Right ventricle myocardium inferior (tissue), 1 donor: Measurements from ENCODE around the gene BABAM2. TPM values are rescaled to one million over a fixed set of nuclear protein-coding genes. Genes with fewer than 3 reads are reported as not detected.
A peak's percentile ranks its signal among the peaks of the same experiment; 100 is the strongest.

Experiments
- ATAC-seq: fragments of 200-7000 bp; cut with Tn5 transposase; one replicate; pipeline ENCODE4 v1.9.1; 2020; ENCODE audit warnings: mild to moderate bottlenecking, moderate library complexity
- DNase-seq: peaks from one replicate; pipeline ENCODE4 v3.0.0; 2021; ENCODE audit errors: missing footprints
- intact Hi-C: fragments of 100-400 bp; cut with DNase I; formaldehyde crosslinking; loops from one replicate; pipeline ENCODE4 v1.11.0; 2022
- total RNA-seq: library from RNA; stranded (reverse); fragmentation: NEBNext Ultra II Directional; extraction: Animal tissue kit (Norgen Biotek cat#: 25700); gene quantifications from one replicate; pipeline ENCODE4 v1.2.1, GENCODE V29; 2021
- donor health status: DM: no; HTN: yes; CAD: no; lungs with severe emphysema.

The BABAM2 gene
- total RNA-seq, 1 donor from 2014 or later, result 53.0 TPM

- ATAC-seq, result no peak
- no peak for DNase-seq
- intact Hi-C loops, result no loop called here
These were observed 32.3 kb downstream of the BABAM2 start for GRCh38 chr2:27922842-27923241.

- intact Hi-C loops, result no loop called here
- ATAC-seq, result no peak
- DNase-seq, result no peak
These were observed 35.4 kb downstream of the BABAM2 start for GRCh38 chr2:27925766-27926472.

DNA sequence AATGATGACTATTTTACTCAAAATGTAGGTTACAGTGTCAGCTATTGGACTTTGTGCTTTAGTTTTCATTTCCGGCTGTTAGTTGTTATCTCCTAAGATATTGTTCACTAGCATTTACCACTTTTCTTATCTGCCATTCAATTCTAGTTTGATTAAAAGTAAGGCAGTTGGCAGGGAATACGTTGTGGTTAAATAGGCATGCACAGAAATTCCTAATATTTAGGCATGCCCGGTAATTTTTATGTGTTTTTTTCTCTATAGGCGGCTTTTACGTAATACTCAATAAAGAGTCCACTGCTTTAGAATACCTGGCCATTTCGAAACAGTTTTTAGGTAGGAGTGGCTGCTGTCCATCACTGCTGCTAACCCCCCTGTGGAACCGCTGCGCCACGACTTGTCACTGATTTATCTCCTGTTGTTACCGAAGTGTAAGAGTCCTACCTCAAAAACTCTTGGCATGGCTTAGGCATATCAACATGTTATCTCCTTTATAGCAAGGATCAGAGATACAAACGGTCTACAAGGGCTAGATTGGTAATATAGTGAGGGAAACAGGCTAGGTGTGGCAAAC is 39.5 kb downstream of the BABAM2 start:
- ATAC-seq (no peak), DNase-seq (no peak)
- intact Hi-C loops, result no loop called here

GRCh38 chr2:27931361-27931950 is 40.9 kb downstream of the BABAM2 start:
- no peak for ATAC-seq

GRCh38 chr2:27932396-27932795 is 41.9 kb downstream of the BABAM2 start:
- ATAC-seq (no peak), DNase-seq (no peak)
- intact Hi-C loops, result no loop called here

More at GRCh38 chr2:27931361-27931950, 40.9 kb downstream of the BABAM2 start:
- intact Hi-C loops, result no loop called here
- DNase-seq, result no peak

- no peak for DNase-seq
- no peak for ATAC-seq
- intact Hi-C loops, result no loop called here
These were observed 44.5 kb downstream of the BABAM2 start for GRCh38 chr2:27935026-27935425.

DNA sequence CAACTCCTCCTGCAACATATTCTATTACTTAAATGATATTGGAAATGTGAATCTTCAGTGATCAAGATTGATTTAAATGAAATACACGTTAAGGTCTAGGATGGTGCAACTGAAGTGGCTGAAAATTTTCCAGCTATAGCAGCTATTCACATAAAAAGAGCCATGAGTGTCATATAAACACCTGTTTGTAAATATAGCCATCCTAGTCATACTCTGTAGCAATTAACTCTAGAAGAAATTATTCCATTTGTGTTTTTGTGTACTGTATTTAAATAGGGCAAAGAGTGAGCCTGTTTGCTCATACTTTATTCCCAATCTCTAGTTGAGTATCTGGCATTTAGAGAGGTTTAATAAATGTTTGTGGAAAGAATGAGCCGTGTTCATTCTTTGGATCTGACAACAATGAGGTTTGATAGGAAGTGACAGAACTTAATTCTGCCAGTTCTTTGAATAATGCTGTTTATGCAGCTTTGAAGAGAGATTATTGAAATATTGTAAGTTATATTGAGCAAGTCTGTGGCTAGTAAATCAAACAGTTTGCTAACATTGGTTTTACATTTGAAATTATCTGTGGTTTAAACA is 49.7 kb downstream of the BABAM2 start:
- intact Hi-C loops, result no loop called here
- no peak for ATAC-seq
- DNase-seq, result no peak

DNA sequence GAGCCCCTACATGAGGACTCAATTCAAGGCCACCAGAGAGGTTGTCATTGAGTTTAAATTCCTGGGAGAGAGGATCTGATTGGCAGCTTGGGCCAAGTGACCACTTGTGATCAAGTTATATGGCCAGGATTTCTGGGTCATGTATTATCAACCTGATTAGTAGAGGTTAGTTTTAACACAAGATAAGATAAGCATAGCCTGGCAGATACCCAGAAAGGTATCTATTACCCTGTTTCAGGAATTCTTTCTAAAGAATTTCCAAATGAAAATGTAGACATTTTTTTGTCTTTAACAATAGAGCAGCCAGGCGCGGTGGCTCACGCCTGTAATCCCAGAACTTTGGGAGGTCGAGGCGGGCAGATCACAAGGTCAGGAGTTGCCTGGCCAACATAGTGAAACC is 50.5 kb downstream of the BABAM2 start:
- DNase-seq (no peak), ATAC-seq (no peak)
- intact Hi-C loops, result no loop called here

- no peak for ATAC-seq
- no peak for DNase-seq
- intact Hi-C loops, result no loop called here
These were observed 52.4 kb downstream of the BABAM2 start for GRCh38 chr2:27942612-27943547.

GRCh38 chr2:27946530-27947060 is 56.1 kb downstream of the BABAM2 start:
- DNase-seq (no peak), ATAC-seq (no peak)
- intact Hi-C loops, result no loop called here

DNA sequence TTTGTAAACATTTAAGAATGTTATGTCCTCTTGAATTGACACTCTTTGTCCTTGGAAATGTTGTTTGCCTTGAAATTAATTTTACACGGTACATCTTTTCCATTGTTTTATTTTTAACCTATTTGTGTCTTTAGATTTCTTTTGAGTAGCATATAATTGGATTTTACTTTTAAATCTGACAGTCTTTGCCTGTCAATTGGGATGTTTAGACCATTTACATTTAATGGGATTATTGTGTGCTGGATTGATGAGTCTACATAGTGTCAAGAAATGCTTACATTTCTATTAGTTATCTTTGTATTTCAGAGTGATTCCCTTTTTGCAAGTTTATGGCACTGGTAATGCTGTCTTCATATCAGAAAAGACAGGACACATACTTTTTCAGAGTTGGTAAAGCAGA is 61.5 kb downstream of the BABAM2 start:
- intact Hi-C loops, result loop anchor here (5.0 kb wide), 1 partner anchor 60 kb away; the partner anchor contains the start of genes BABAM2 and RBKS
- DNase-seq, result no peak

GRCh38 chr2:27953077-27953476 is 62.5 kb downstream of the BABAM2 start:
- intact Hi-C loops, result loop anchor here (5.0 kb wide), 1 partner anchor 61 kb away; the partner anchor contains the start of genes BABAM2 and RBKS
- no peak for ATAC-seq

More for the DNA sequence above, 61.5 kb downstream of the BABAM2 start:
- ATAC-seq, result no peak

GRCh38 chr2:27954221-27954673 is 63.7 kb downstream of the BABAM2 start:
- intact Hi-C loops, result loop anchor here (5.0 kb wide), 1 partner anchor 62 kb away; the partner anchor contains the start of genes BABAM2 and RBKS
- ATAC-seq (no peak), DNase-seq (no peak)

More at GRCh38 chr2:27953077-27953476, 62.5 kb downstream of the BABAM2 start:
- DNase-seq, result no peak

DNA sequence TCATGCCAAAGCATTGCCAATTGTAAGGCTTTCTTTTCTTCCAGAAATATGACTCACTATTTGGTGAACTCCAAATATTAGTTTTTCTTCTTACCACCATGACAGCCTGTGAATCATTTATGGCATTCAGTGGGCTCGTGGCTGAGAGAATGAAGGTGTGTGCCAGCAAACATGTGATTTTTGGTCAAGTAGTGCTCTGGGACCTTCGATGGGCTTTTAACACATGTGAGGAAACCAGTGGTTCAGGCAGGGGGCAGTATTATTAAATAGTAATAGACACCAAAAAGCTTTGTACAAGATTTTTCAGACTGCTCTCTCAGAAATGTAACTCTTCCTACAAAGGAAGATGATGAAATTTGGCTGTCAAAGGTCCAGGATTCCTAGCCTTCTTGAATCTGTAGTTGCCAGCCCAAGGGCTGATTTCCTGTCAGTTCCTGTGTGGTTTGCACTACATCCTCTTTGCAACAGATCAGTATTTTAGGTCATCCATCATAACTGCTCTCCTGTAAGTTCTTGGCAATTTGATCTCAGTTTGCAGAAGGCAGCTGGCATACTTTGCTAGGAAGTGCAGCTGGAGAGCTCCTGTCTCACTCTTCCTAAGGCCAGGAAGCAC is 64.3 kb downstream of the BABAM2 start:
- ATAC-seq, result peak; percentile 86
- no peak for DNase-seq
- intact Hi-C loops, result loop anchor here (5.0 kb wide), 1 partner anchor 63 kb away; the partner anchor contains the start of genes BABAM2 and RBKS

- intact Hi-C loops, result no loop called here
- no peak for ATAC-seq
- DNase-seq, result no peak
These were observed 65.0 kb downstream of the BABAM2 start for GRCh38 chr2:27955384-27956161.

DNA sequence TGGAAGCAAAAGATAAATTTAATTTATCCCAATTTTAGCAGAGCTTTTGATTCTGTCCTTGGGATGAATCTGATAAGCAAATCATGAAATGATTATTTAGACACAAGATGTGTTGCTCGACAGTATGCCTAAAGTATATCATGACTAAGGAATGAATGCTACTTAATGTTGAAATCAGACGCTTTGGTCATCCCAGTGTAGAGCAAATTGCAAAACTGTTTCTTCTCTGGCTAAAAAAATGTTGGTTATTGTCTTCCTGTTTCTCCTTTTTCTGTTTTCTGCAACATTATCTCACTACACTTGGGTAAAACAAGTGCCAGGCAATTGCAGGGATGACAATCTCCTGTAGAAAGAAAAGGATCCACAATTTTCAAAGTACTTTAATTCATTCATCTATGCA is 66.4 kb downstream of the BABAM2 start:
- DNase-seq (no peak), ATAC-seq (no peak)
- intact Hi-C loops, result no loop called here
